Measurements from ENCODE around the gene ATP2A2.
"Not testable (repeated sequence)": the region's sequence is repeated elsewhere in the genome, so short reads cannot be mapped to it uniquely, and the experiment has no call there.

ATP2A2 gene

DNA sequence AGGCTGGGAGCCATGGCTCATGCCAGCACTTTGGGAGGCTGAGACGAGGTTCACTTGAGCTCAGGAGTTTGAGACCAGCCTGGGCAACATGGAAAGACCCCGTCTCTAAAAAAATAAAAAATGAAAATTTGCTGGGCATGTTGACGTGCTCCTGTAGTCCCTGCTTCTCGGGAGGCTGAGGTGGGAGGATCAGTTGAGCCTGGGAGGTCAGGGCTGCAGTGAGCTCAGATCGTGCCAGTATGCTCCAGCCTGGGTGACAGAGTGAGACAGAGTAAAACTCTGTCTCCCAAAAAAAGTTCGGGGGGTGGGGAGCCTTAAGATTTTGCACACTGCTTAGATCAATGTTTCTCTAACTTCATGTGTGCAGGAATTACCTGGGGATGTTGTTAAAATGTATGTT is 30.9 kb downstream of the ATP2A2 start:
- no peak overlapping the region for H3K27ac Mint-ChIP-seq
- ATAC-seq (no peak), DNase-seq (ENCODE audit: low spot score in 2 of 2) (no peak)
- H3K9me3 Mint-ChIP-seq, result no peaks in the 10 kb centered on the region
- H3K4me1 Mint-ChIP-seq, result peaks cover 52% of the 10 kb centered on the region
- H3K4me3 Mint-ChIP-seq, result peak overlapping the region; percentile 56
- peaks cover 100% of the 10 kb centered on the region for H3K36me3 Mint-ChIP-seq

DNA sequence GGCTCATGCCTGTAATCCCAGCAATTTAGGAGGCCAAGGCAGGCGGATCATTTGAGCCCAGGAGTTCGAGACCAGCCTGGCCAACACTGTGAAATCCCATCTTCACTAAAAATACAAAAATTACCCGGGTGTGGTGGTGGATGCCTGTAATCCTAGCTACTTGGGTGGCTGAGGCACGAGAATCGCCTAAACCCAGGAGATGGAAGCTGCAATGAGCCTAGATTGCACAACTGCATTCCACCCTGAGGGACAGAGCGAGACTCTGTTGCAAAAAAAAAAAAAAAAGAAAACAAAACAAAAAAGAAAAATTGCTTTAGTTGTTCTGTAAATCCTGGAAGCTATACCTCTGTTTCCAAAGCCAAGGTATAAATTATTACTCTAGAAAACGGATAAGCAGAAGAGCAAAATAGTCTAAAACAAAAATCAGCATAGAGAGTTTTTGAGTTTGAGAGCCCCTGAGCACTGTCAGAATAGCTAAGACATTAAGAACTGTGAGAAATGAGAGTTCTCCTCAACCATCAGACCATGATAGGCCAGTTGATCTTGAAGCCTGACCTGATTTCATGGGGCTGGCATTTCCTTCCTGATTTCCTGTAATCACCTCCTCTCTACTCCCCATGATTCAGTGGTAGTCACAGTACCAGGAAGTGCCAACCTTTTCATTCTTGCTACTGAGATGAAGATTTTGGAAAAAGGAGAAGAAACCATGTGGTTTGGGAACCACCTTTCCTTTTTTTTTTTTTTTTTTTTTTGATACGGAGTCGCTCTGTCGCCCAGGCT is 31.7 kb downstream of the ATP2A2 start:
- Mint-ChIP-seq H3K27ac (peak overlapping the region; percentile 87), H3K9me3 (no peaks in the 10 kb centered on the region), H3K36me3 (peaks cover 100% of the 10 kb centered on the region), H3K4me3 (peak overlapping the region; percentile 56), H3K4me1 (peaks cover 45% of the 10 kb centered on the region)
- DNase-seq (ENCODE audit: low spot score in 2 of 2), result no peak
- ATAC-seq, result peak; percentile 72

DNA sequence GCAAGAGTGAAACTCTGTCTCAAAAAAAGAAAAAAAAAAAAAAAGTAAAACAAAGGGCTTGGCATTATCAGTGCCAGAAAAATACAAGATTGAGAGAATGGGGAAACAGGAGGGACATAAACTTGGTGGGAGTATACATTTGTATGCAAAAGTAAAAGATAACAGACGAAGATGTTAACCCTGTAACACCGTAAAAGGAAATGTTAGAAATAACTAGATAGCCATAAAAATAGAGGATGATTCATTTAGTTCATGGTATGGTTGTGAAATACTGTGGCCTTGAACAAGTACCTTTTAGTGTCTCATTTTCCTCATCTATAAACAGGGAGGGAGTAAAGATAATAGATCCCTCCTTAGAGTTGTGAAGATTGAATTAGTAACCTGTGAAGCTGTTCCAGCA is 33.3 kb downstream of the ATP2A2 start:
- Mint-ChIP-seq H3K9me3 (no peaks in the 10 kb centered on the region), H3K4me3 (peak overlapping the region; percentile 56), H3K27ac (peak overlapping the region; percentile 81), H3K36me3 (peaks cover 100% of the 10 kb centered on the region), H3K4me1 (peaks cover 32% of the 10 kb centered on the region)
- ATAC-seq, result peak; percentile 83
- DNase-seq (ENCODE audit: low spot score in 2 of 2), result no peak

DNA sequence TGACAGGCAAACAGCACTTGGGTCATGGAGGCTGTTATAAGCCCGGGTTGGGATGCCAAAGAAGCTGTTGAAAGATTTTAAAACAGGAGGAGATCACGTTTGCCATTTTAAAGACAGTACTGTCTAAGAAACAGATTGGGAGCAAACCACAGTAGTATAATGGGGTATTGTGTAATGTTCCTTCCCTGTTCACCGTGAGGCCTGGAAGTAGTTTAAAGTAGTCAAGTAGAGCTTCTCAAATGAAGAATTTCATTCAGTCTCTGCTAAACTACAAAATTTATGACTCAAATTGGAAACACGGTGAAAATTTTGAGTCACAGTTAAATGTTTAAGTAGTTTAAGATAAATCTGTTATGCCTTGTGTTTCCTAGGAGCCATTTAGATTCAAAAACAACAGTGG is 35.8 kb downstream of the ATP2A2 start:
- peaks cover 39% of the 10 kb centered on the region for H3K4me1 Mint-ChIP-seq
- peaks cover 95% of the 10 kb centered on the region for H3K36me3 Mint-ChIP-seq
- peak overlapping the region; percentile 17 for H3K4me3 Mint-ChIP-seq
- DNase-seq (ENCODE audit: low spot score in 2 of 2) (no peak), ATAC-seq (peak; percentile 70)
- peak overlapping the region; percentile 82 for H3K27ac Mint-ChIP-seq
- no peaks in the 10 kb centered on the region for H3K9me3 Mint-ChIP-seq

DNA sequence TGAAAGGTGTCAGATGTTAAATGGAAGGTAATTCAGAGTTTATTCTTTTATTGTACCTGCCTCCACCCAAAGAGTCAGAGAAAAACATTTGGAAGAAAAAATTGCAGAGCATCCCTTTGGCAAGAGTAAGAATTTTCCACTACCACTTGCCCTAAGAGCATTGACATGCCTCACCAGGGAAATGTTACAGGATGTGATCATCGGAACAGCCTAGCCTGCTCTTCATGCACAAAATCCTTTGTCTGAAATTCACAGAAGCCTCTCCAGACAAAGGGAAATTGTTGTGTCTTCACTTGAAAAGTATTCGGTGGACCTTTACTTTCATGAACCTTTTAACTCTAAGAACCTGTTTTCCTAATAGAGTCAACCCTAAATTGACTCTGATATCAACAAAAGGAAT is 36.9 kb downstream of the ATP2A2 start:
- DNase-seq (ENCODE audit: low spot score in 2 of 2) (no peak), ATAC-seq (no peak)
- no peaks in the 10 kb centered on the region for H3K9me3 Mint-ChIP-seq
- H3K27ac Mint-ChIP-seq, result no peak overlapping the region
- H3K4me3 Mint-ChIP-seq, result no peak overlapping the region
- peaks cover 30% of the 10 kb centered on the region for H3K4me1 Mint-ChIP-seq
- peaks cover 95% of the 10 kb centered on the region for H3K36me3 Mint-ChIP-seq

DNA sequence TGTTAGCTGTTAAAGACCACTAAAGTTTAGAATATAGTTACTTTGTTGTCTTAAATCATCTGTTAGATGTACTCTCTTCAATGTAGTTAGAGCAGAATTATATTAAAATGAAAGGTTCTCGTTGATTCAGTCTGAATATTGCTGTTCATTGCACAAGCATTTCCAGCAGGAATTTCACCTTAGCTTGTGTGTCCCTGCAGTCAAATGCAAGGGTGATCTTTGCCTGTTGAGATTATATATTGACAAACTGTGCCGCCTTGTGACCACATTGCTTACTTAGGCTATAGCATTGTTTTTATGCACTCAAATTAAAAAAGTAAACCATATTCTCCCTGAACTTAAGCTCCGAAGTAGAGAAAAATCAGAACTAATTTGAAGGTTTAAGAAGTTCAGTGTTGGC is 39.5 kb downstream of the ATP2A2 start:
- peaks cover 95% of the 10 kb centered on the region for H3K36me3 Mint-ChIP-seq
- ATAC-seq, result no peak
- peaks cover 19% of the 10 kb centered on the region for H3K4me1 Mint-ChIP-seq
- H3K4me3 Mint-ChIP-seq, result no peak overlapping the region
- no peaks in the 10 kb centered on the region for H3K9me3 Mint-ChIP-seq
- no peak for DNase-seq (ENCODE audit: low spot score in 2 of 2)
- H3K27ac Mint-ChIP-seq, result peak overlapping the region; percentile 65

DNA sequence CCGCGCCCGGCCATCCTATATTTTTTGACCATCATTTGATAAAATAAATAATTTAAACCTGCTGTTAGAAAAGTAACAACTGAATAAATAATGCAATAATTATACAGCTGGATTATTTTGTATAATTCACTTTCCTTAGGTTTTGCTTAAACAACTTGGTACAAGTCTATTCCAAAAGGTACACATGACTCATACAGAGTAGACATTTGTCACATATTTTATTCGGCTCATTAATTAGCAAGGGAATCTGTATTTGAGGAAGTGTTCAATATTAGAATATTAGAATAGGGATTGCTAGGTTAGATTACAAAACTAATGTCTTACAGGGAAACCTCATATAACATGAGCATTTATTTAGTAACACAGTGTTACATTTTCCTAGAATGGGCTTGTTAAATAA is 48.7 kb downstream of the ATP2A2 start:
- H3K27ac Mint-ChIP-seq, result no peak overlapping the region
- H3K4me3 Mint-ChIP-seq, result no peak overlapping the region
- H3K36me3 Mint-ChIP-seq, result peaks cover 100% of the 10 kb centered on the region
- H3K4me1 Mint-ChIP-seq, result no peaks in the 10 kb centered on the region
- no peaks in the 10 kb centered on the region for H3K9me3 Mint-ChIP-seq
- ATAC-seq, result no peak
- no peak for DNase-seq (ENCODE audit: low spot score in 2 of 2)

DNA sequence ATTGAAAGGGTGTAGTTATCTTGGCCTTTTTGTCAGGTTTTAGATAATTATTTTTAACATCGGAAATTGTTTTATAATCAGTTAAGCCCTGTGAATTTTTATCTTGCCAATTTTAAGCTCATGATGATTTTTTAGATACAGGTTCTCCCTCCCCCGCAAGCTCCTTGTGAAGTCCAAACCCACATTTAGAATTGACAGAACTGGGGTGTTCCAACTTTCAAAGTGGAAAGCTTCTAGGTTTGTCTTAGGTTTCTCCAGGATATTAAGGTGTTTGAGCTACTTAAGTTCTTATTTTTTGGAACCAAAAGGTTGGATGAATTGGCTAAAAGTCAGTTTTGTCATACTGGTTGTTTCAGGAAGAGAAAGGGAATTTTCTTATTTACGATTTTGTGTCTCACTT is 49.1 kb downstream of the ATP2A2 start:
- Mint-ChIP-seq H3K27ac (no peak overlapping the region), H3K4me1 (no peaks in the 10 kb centered on the region), H3K9me3 (no peaks in the 10 kb centered on the region), H3K4me3 (no peak overlapping the region), H3K36me3 (peaks cover 100% of the 10 kb centered on the region)
- ATAC-seq (no peak), DNase-seq (ENCODE audit: low spot score in 2 of 2) (no peak)

DNA sequence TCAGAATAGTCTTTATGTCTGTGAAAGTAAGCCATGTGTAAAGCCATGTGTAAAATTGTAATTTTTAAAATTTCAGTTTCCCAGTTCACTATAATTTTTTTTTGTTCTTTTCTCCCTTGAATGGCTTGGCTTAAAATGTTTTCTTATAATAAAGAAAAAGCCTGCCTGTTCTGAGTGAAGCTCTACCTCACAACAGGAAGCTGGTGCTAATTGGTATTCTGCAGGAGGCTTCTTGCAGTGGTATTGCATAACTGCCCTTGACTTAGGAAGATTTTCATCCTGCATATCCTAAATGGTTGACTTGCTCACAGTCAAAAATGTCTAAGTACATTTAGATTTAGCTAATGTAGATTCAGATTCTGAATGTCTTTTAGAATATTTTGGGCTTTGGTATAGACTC is 49.5 kb downstream of the ATP2A2 start:
- Mint-ChIP-seq H3K9me3 (no peaks in the 10 kb centered on the region), H3K27ac (no peak overlapping the region), H3K4me1 (no peaks in the 10 kb centered on the region), H3K4me3 (no peak overlapping the region), H3K36me3 (peaks cover 100% of the 10 kb centered on the region)
- ATAC-seq (no peak), DNase-seq (ENCODE audit: low spot score in 2 of 2) (no peak)

DNA sequence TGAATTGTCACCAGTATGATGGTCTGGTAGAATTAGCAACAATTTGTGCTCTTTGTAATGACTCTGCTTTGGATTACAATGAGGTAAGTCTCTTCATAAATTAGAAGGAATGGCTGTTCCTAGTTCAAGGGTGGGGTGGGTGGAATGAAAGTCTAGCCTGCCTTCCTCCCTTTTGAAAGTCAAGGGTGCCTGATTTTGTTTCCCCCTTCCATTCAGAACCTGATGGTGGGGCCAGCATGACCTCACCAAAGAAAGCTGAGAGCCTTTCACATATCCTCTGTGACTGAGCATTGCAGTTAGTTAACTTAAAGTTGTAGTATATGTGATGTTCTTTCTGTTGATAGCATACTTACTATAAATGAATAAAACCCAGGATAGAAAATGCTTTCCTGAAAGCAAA is 52.2 kb downstream of the ATP2A2 start:
- ATAC-seq, result no peak
- peaks cover 100% of the 10 kb centered on the region for H3K36me3 Mint-ChIP-seq
- DNase-seq (ENCODE audit: low spot score in 2 of 2), result no peak
- H3K4me1 Mint-ChIP-seq, result no peaks in the 10 kb centered on the region
- no peak overlapping the region for H3K4me3 Mint-ChIP-seq
- H3K9me3 Mint-ChIP-seq, result no peaks in the 10 kb centered on the region
- no peak overlapping the region for H3K27ac Mint-ChIP-seq

DNA sequence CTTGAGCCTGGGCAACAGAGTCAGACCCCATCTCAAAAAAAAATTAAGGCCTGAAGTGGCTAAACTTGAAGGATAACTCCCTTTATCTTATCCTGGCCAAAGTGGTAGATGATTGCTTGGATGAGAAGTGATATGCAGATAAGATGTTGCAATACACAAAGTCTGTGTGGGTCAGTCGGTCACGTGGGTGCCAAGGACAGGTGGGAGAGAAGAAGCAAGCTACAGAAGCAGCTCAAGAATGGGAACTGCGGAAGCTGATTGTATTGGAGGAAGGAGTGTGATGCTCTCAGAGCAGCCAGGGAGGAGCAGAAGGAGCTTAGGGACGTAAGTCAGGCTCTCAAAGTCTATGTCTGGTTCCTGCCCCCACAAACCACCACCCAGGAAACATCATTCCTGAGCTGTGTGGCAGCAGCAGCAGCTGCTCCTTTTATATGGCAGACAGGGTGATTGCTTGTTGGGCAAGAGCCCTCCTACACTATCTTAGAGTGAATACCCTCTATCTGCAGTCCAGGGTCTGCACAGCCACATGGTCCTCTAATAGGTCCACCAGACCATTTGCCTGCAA is 54.5 kb downstream of the ATP2A2 start:
- ATAC-seq, result no peak
- no peak for DNase-seq (ENCODE audit: low spot score in 2 of 2)
- Mint-ChIP-seq H3K27ac (peak overlapping the region; percentile 52), H3K4me1 (no peaks in the 10 kb centered on the region), H3K9me3 (no peaks in the 10 kb centered on the region), H3K4me3 (no peak overlapping the region), H3K36me3 (peaks cover 100% of the 10 kb centered on the region)

DNA sequence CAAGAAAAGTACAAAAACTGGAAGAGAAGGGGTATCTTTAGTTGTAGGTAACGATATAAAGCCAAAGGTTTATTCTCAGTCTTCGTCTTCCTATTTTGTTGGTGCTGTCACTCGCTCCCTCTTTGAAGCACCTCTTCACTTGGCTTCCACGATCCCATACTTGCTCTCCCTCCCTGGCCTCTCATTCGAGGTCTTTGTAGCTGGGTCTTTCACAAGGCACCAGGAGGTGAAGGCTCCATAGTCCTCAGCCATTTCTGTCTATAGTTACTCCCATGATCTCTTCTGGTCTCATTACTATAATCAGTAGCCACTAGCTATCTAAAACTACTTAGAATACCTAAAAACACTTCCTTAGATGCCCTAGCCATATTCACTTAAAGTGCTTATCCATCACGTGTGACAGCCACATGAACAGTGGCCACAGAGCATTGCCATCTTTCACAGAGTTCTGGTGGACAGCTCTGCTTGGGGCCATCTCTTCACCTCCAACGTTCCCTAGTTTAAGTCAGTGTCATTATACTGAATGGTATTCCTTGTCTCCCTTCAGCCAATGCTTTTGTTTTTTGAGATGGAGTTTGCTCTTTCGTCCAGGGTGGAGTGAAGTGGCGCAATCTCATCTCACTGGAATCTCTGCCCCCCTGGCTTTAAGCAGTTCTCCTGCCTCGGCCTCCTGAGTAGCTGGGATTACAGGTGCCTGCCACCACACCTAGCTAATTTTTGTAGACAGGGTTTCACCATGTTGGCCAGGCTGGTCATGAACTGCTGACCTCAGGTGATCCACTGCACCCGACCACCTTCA is 57.1 kb downstream of the ATP2A2 start:
- no peak for ATAC-seq
- Mint-ChIP-seq H3K9me3 (no peaks in the 10 kb centered on the region), H3K4me1 (no peaks in the 10 kb centered on the region), H3K27ac (peak overlapping the region; percentile 46), H3K36me3 (peaks cover 100% of the 10 kb centered on the region), H3K4me3 (no peak overlapping the region)
- no peak for DNase-seq (ENCODE audit: low spot score in 2 of 2)

DNA sequence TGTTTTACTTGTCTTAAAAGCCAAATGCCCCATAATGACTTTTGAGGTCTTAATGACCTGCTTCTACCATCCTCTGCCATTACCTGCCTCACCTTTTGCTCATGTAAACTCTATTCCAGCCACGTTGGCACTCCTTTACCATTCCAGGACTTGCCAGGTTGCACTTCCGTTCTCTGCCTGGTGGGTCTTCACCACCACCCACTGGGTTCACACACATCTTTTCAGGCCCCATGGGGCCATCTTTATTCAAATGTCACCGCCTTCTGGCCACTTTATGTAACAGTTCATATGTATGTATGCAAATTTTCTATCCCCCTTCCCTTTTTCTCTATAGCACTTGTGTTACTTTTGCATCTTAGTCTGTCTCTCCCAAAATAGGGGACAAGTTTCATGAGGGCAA is 57.7 kb downstream of the ATP2A2 start:
- no peaks in the 10 kb centered on the region for H3K4me1 Mint-ChIP-seq
- peaks cover 100% of the 10 kb centered on the region for H3K36me3 Mint-ChIP-seq
- no peak overlapping the region for H3K4me3 Mint-ChIP-seq
- DNase-seq (ENCODE audit: low spot score in 2 of 2) (no peak), ATAC-seq (no peak)
- H3K9me3 Mint-ChIP-seq, result no peaks in the 10 kb centered on the region
- peak overlapping the region; percentile 46 for H3K27ac Mint-ChIP-seq

DNA sequence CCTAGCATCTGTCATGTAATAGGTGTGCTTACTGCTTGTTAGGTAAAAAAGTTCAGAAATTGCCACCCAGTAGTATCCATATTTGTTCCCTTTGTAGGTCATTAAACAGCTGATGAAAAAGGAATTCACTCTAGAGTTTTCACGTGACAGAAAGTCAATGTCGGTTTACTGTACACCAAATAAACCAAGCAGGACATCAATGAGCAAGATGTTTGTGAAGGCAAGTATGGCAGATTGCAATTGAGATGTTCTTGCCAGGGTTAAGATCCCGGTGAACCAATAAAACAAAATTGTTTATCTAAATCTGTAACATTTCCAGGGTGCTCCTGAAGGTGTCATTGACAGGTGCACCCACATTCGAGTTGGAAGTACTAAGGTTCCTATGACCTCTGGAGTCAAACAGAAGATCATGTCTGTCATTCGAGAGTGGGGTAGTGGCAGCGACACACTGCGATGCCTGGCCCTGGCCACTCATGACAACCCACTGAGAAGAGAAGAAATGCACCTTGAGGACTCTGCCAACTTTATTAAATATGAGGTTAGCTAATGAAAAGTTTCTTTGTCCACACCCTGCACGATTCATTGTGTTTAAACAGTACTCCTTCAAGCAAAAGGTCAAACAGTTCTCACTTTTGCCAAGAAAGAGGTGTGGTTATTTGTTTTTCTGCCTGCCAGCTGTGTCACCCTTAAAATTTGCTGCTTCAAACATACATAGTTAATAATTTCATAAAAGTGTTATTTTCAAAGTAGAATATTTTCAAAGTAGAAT is 58.3 kb downstream of the ATP2A2 start:
- peak overlapping the region; percentile 46 for H3K27ac Mint-ChIP-seq
- no peak for ATAC-seq

DNA sequence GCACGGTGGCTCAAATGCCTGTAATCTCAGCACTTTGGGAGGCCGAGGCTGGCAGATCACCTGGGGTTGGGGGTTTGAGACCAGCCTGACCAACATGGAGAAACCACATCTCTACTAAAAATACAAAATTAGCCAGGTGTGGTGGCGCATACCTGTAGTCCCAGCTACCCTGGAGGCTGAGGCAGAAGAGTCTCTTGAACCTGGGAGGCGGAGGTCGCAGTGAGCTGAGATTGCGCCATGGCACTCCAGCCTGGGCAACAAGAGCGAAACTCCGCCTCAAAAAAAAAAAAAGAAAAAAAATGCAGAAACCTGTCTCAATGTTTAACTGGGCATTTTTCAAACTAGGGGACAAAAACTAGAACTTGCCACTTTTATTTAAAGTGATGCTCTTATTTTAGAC is 59.2 kb downstream of the ATP2A2 start:
- not testable (repeated sequence) for H3K27ac Mint-ChIP-seq; ATAC-seq; H3K4me3 Mint-ChIP-seq; H3K9me3 Mint-ChIP-seq; DNase-seq (ENCODE audit: low spot score in 2 of 2); H3K4me1 Mint-ChIP-seq
- peaks cover 100% of the 10 kb centered on the region for H3K36me3 Mint-ChIP-seq

More for the DNA sequence above, 58.3 kb downstream of the ATP2A2 start:
- Mint-ChIP-seq H3K36me3 (peaks cover 100% of the 10 kb centered on the region), H3K4me1 (no peaks in the 10 kb centered on the region), H3K4me3 (no peak overlapping the region), H3K9me3 (no peaks in the 10 kb centered on the region)
- DNase-seq (ENCODE audit: low spot score in 2 of 2), result no peak

All from stimulated activated effector memory CD8-positive, alpha-beta T cell treated with anti-CD3 and anti-CD28 coated beads, Interleukin-12 subunit alpha, Interleukin-12 subunit beta, amount 100 ng/mL, for 72 hours (primary cell).